M059J (cell line): Measurements from ENCODE around the gene FOXA2. TPM values are rescaled to one million over a fixed set of nuclear protein-coding genes. Genes with fewer than 3 reads are reported as not detected.
"Not testable (repeated sequence)": the region's sequence is repeated elsewhere in the genome, so short reads cannot be mapped to it uniquely, and the experiment has no call there.

Experiments
- DNase-seq: peaks from one replicate; pipeline ENCODE4 v3.0.0-alpha.2; 2012; ENCODE audit warnings: low read depth
- total RNA-seq: library from RNA; depleted of rRNA; stranded (reverse); fragments of >200 nt; shearing (Covaris generic); gene quantifications from 2 replicates; pipeline ENCODE4 v1.2.3, GENCODE V29; 2014; rRNA removed

Gene FOXA2
- not detected in 2 replicates for total RNA-seq

DNA sequence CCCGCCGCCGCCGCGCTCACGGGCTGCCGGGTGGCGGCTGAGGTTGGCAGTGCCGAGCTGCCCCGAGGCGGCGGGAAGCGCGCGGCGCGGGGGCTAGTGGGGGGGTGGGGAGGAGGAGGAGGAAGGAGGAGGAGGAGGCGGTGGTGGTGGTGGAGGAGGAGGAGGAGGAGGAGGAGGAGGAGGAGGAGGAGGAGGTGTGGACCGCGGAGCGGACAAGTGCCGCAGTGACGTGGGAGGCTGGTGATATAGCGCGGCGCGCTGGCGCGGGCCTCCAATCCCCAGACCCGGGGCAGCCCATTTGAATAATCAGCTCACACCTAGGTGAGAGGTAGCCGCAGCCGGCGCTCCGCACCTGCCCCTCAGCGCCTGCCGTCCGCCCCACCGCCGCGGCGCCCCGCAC, at the start of gene FOXA2:
Gene FOXA2, minus strand, starts transcription at position 51 of the 400 bp plus-strand sequence. CDS start 294 bp downstream, outside the sequence.
- DNase-seq = no peak

DNA sequence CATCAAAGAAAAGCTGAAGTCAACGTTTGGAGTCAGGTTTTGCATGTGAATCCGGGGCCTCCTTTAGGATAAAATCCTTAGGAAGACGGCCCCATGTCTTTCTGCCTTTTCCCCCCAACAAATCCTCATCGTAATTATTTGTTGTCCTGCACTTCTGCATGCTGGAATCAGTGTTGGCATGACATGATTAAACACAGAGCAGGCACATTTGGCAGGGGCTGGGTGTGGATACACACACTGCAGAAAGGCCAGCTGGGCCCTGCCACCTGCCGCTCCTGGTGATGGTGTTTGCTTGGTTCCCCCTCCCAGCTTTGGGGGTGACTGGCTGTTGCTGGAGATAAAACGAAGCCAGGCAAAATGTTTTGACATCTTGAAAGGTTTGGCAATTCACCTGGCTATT, 46.3 kb upstream of the FOXA2 start:
- no peak for DNase-seq

DNA sequence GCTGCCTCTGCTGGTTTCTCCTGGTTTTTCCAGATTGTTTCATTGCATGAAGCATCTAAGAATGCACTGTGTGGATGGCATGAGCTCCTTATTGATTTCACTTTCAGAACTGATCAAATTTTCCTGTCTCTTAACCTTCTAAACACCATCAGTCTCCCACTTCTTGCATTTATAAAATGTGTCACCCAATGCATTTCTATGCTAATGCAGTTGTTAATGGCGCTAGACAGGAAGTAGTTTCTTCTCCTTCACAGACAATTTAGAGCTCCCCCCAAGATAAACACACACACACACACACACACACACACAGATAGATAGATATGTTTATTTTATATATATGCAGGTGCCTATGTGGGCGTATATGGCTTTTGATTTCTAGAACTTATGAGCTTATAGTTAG, 45.6 kb upstream of the FOXA2 start:
- no peak for DNase-seq

DNA sequence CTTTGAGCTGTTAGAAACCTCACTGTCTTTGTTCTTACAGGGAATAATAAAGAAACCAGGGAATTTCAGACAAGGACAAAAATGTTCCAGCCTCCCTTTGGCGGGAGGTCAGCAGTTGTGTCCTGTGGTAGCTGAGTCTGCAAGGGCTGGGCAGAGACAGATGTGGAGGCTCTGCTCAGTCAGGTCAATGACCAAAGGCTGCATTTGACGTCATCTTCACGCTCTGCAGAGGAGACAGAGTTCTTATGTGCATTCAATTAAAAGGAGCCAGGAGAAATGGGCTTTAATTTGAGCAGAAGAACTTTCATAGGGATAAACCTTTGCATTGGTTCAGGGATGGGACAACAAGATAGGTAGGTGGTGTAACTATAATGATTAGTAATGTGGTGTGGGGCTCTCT, 45.1 kb upstream of the FOXA2 start:
- no peak for DNase-seq

DNA sequence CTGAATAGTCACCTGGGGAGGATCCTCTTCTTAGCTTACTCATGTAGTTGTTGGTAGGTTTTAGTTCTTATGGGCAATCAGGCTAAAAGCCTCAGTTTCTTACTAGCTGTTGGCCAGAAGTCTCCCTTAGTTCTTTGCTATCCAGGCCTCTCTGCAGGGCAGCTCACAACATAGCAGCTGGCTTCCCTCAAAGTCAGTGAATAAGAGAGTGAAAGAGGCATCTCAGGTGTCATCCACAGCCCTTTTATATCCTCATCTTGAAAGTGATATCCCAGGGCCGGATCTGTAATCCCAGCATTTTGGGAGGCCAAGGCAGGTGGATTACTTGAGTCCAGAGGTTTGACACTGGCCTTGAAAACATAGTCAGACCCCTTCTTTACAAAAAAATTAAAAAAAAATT, 42.1 kb upstream of the FOXA2 start:
- no peak for DNase-seq

DNA sequence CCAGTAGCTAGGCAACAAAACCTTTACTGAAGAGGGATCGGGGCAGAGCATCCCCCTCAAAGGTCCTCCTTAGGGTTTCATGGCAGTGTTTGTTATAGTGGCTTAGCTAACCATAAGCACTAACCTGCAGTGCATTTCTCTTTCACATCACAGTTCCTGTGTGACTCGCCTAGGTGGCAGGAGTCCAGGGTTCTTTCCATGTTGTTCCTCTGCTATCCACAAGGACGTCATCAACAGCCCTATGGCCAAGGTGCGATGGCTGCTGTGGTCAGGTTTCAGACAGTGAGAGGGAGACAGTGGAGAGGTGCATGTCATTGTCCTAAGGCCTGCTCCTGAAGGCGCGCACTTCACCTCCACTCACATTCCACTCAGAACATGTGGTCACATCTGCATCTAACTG, 38.8 kb upstream of the FOXA2 start:
- DNase-seq = peak; percentile 3

DNA sequence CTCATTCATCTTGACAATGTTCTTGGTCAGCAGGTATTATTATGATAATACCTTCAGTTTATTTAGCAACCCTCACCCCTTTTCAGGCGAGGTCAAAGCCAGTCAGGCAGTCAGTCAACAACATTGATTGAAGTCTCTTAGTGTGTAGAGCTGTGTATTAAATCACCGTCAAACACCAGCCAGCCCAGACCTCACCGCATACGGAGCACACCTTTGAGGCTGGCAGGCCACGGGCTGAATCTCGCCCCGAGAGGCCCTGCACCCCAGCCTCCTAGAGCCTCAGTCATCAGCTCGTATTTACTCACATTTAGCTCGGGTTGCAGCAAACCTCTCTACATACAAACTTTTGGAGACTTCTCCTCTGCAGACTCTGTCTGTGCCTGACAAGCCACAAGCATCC, 36.0 kb upstream of the FOXA2 start:
- DNase-seq = no peak

DNA sequence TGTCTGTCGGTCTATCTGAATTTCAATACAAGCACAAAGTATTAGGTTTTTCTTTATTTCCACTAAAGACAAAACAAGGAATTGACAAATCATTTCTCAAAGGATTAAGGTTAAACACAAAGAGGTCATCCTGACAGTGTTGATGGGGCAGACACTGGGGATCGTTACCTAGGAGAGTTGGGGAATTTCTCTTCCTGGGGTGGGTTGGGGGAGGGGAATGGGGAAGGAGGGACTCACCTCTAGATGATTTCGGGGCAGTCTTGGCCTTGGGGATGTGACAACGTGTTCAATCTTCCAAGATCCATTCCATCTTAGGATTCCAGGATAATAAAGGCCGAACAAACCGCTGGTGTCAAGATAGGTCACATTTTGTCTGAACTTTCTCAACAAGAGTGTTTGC, 35.4 kb upstream of the FOXA2 start:
- DNase-seq = no peak

DNA sequence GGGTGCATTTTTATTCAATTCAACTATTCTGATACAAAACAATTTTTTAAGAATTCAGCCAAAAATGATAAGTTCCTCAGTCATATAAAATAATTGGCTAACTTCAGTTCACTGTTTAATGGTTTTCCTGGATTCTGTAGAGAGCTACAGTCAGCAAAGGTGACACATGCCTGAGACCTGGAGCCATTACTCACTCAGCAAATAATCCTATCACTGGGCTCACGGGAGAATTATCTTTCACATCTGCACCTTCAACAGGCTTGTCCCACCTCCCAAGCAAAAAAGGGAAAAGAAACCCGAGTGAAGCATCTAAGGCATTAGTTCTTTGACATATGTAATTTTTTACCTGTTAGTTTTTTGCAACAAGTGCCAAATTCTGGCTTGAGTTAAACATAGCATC, 34.9 kb upstream of the FOXA2 start:
- no peak for DNase-seq

DNA sequence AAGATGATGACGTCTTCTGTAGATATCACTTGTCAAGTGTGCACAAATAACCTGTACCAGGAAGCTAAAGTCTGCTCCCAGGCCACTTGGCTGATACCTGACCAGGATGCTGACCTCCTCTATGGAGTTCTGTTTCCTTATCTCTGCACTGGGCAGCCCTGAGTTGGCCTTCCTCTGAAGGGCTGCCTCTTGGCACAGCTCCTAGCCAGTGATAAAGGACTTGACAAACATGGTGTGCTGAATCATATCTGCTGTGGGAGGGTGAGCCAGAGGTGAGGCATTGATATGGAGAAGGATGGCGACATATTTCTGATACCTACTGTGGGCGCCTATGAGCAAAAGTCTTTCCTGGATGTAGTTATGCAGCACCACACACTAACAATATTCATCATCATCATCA, 32.8 kb upstream of the FOXA2 start:
- DNase-seq = peak; percentile 41

DNA sequence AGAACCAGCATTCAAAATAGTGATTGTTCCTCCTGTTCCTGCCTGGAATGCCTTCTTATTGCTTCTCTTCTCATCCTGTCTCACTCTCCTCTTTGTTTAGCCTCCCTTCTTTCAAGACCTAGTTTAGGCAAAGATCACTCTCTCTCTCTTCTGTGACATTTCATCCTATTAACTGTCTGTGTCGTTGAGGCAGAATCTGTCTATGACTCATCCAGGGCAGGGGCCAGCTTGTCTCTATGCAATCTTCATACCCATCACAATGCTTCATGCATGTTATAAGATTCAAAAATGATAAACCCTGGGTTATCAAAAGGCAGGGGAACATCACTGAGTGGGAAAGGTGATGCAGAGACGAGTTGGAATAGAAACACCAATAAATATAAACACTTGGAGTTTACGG, 32.2 kb upstream of the FOXA2 start:
- no peak for DNase-seq

DNA sequence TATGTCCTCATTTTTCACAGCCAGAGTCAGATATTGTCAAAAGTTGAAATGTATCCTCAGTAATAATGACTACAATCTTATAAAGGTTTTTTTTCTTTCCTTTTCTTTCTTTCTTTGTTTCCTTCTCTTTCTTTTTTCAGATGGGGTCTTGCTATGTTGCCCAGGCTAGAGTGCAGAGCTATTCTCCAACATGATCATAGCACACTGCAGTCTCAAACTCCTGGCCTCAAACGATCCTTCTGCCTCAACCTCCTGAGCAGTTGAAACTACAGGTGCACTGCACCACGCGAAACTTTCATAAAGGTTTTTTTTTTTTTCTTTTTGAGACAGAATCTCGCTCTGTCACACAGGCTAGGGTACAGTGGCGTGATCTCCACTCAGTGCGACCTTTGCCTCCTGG, 31.1 kb upstream of the FOXA2 start:
- no peak for DNase-seq

DNA sequence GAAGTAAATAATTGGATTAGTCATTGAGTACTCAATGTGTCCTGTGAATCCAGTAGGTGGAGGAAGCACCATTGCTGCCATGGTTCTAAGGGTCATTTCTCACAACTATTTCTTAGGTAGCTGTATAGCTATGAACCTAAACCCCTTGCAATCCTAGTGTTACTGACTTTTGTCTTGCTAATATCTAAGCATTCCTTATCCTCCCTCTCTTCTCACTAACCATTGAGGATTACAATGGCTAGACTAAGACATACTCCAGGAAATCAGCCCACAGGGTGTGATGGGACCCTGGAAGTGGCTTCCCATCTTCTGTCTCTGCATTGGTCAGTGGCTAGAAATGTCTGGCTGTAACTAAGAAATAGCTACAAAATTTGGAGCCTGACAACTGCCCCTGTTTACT, 27.3 kb upstream of the FOXA2 start:
- no peak for DNase-seq

DNA sequence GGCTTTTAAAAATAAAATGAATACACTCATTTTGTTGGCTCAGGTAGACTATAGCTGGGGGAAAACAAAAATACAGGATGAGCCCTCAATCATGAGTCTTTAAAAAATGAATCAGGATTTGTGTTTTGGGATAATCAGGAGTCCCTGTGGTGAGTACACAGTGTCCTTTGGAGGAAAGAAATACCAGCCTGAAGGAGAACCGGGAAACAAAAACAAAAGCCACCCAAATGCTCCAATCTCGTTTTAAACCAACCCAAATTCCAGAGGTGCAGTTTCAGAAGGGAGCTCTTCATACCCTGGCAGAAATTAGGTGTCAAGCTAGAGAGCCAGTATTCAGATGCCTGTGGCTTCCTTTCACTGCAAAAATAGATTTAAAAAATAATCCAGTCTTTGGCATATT, 23.3 kb upstream of the FOXA2 start:
- no peak for DNase-seq

DNA sequence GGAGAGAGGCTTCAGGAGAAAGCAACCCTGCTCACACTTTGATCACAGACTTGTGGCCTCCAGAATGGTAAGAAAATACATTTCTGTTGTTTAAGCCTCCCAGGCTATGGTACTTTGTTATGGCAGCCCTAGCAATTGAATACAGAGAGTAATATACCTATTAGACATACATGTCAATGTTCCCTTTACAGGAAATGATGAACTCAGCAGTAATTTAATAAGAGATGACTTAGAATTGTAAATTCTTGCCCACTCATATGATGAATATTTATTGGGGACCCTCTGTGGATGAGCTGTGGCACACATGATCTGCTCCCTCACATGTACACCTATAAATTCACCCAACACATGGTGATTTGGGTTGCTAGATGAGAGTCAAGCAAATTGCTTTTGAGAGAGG, 20.4 kb upstream of the FOXA2 start:
- no peak for DNase-seq

DNA sequence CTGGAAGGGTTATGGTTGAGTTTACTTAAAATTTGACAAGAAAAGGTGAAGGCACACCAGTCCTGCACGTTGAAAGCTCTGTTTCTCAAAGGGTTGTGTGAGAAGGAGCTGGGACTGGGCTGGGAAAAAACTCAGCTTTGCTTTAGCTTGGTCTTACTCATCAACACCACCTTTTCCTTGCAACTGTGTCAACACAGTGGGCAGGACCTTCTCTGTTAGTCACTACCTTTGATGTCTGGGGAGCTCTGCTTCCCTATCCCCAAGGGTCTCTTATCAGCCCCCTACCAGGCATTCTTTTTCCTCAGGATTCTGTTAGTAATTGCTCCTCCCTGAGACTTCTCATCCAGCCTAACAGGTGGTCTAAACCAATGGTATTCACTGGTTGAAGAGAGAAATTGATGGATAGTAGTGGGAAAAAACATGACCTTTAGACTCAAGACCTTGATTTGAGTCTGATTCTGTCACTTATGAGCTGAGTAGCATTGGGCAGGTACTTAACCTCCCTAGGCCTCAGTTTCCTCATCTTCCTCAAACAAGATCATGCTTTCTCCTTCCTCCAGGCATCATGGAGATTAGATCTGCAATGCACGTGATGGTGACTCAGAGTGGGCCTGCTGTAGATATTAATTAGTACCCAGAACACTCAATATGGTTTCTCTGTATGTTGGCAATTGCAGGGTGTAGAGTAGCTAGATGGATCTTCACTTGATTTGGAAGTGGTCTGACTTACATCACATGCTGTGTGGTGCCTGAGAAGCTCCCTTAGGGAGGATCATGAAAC, 17.2 kb upstream of the FOXA2 start:
- no peak for DNase-seq

DNA sequence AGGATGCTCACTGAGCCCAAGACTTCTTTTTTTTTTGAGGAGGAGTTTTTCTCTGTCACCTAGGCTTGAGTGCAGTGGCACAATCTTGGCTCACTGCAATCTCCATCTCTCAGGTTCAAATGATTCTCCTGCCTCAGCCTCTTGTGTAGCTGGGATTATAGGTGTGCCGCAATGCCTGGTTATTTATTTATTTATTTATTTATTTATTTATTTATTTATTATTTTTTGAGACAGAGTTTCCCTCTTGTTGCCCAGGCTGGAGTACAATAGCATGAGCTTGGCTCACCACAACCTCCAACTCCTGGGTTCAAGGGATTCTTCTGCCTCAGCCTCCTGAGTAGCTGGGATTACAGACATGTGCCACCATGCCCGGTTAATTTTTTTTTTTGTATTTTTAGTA, 14.9 kb upstream of the FOXA2 start:
- DNase-seq = not testable (repeated sequence)

DNA sequence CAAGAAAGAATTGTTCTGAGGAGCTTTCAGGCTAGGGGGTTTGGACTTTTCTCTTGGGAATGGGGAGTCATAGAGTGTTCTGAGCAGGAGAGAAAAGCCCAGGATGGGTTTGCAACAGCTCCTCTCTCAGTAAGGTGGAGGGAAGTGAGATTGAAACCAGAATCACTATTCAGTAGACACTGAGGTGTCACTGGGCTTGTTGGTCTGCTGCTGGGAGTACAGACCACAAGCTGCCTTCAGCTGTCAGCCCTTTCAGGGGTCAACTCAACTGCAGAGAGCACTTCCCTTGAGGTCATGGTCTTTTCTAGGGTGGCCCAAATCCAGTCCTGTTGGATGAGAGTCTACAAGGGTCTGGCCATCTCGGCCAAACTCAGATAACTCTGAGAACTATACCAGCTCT, 12.9 kb upstream of the FOXA2 start:
- no peak for DNase-seq

DNA sequence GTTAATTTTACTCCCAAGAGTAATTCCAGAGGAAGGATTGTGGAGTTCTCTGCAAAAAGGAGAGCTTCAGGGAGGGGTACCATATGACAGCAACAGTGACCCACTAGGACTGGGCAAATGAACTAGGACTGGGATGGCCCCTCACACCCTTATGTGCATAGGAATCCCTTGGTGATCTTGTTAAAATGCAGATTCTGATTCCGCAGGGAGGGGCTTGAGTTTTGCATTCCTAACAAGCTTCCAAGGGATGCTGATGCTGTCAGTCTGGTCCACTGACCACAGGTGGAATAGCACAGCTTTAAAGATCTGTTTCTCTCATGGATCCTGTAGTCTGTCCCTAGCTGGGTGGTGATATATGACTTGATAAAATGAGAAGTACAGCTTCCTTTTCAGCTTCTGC, 6.3 kb upstream of the FOXA2 start:
- DNase-seq = no peak

DNA sequence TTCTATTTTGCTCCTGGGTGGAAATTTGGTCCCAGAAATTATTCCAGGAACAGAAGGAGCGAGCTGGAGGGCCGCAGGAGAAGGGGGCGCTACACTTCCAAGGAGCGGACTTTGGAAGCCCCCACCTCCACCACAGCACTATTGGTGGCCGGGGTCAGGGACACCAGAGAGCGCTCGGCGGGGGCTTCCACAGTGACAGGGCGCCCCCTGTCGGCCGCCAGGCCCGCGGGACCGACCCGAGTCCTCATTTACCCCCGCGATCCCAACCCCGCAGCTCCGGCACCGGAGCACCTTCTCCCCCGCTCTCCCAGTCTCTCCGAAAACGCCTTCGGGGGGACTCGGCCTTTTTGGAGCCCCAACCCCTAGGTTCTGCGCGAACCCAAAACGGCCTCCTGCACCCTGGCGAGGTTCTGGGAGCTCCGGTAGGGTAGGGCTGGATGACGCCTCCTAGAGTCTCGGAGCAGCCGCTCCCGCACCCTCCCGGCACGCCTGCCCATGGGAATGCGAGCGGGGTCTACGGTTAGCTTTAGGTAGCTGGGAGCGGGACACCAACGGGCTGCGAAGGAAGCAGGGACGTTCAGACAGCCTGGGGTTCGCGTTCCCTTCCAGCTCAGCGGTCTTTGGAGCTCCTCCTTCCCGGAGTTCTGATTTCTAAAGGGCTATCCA, 2.4 kb upstream of the FOXA2 start:
- no peak for DNase-seq

DNA sequence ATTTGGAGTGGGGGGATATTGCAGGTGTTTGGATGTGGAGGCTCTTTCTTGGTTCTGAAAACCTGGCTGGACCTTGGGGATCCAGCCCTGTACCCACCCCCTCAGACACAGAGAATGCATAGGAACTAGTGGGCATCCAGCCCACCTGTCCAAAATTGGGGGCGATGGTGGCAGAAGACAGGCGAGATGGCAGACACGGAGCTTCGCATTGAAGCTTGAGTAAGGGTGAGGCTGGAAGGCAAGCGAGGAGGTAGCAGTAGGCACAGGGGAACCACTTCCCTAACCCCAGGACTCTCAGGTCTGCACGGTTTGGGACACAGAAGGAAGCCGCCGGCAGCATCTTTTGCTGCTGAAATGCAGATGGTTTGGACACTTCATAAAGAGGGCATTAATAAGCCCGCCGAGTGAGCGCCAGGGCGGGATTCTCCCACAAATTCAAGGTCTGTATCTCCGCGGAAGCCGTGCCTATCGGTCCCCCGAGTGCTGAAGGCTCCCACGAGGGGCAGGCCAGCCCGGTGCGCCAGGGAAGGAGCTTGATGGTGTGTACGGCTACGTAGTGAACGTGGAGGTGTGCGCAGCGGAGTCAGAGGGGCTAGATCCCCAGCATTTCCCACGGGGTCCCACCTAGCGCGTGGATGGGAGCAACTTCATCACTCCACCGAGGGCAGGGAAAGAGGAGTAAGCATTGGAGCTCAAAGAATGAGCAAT, 1.6 kb upstream of the FOXA2 start:
- DNase-seq = no peak

DNA sequence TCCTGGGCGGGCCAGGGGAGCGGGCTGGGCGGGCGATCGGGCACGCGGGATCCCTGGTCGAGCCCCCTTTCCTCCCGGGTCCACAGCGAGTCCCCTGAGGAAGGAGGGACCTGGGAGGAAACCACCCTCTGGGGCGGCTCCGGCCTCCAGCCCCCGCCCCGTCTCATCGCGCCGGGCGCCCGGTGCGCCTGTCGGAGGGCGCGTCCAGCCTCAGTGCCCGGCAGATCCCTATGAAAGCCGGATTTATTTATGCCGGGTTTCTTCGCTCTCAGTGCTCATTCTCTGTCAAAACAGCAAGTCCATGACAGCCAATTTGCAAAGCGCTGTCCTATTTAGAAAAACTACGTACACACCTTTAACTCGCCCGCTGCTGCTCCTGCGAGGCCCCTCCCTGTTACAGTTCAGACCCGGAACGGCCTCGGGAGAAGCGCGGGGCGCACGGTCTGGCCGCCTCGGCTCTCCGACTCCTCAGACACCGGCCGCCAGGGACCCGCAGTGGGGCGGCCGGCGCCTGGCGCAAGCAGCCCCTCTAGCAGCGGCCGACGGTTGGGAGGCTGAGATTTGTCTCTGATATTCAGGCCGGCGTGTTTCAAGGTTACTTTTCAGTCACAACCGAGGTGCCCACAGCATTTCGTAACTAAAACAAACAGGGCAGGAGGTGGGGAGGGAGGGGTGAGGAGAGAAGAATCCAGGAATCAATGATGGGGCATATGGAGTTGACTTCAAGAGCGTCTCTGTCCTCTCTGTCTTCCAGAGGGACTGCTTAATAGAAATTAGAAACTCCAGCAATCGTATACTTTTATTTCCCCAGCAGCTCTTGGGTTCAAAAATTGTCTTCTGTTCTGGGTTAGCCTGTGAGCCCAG, 782 bp upstream of the FOXA2 start:
- no peak for DNase-seq
